ENCODE measurements around the gene SYNGR1. TPM values are rescaled to one million over a fixed set of nuclear protein-coding genes. Genes with fewer than 3 reads are reported as not detected.

SYNGR1 gene
- total RNA-seq, 1 experiment from 2014 or later = 0.35 TPM

- ChIA-PET POLR2A (no interaction called here), CTCF (no interaction called here)
- TF ChIP-seq CTCF (IDR thresholded peaks at IDR 0.05; ENCODE audit: unreplicated experiment) = no peak
- Mint-ChIP-seq H3K4me1 (ENCODE audit: insufficient read depth, unreplicated experiment) (peaks cover 7% of the 10 kb centered on the region), H3K9me3 (ENCODE audit: unreplicated experiment) (no peaks in the 10 kb centered on the region), H3K4me3 (ENCODE audit: unreplicated experiment) (no peak overlapping the region), H3K27ac (ENCODE audit: low read depth, unreplicated experiment) (no peak overlapping the region), H3K36me3 (ENCODE audit: insufficient read depth, unreplicated experiment) (peaks cover 69% of the 10 kb centered on the region), H3K27me3 (ENCODE audit: insufficient read depth, unreplicated experiment) (no peaks in the 10 kb centered on the region)
- intact Hi-C loops (cut with micrococcal nuclease) = no loop called here
- DNase-seq (ENCODE audit: unreplicated experiment) = no peak
- BruUV-seq (replicated peaks) = no TSS peak
Observed at GRCh38 chr22:39417641-39418040, 67.8 kb downstream of the SYNGR1 start.

DNA sequence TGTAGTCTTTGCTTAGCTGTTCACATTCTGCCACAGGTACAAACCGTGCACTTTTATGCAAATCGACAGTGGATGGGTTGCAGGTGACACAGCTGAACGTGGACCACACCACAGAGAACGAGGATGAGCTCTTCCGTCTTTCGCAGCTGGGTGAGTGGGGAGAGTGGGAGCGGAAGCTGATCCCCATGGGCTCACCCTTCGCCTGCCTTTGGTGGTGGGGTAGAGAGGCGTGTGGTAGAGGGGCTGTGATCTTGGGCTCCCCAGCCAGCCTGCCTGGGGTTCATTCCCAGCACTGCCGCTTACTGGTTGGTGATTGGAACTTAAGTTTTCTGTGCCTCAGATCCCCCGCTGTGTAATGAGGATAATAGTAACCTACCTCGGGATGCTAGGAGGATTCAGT lies 68.9 kb downstream of the SYNGR1 start:
- H3K36me3 Mint-ChIP-seq (ENCODE audit: insufficient read depth, unreplicated experiment) = peaks cover 73% of the 10 kb centered on the region
- no peak overlapping the region for H3K27ac Mint-ChIP-seq (ENCODE audit: low read depth, unreplicated experiment)
- intact Hi-C loops (cut with micrococcal nuclease) = no loop called here

GRCh38 chr22:39419096-39419495 lies 69.3 kb downstream of the SYNGR1 start:
- POLR2A ChIA-PET = no interaction called here
- no peak overlapping the region for H3K27ac Mint-ChIP-seq (ENCODE audit: low read depth, unreplicated experiment)
- DNase-seq (ENCODE audit: unreplicated experiment) = no peak
- CTCF ChIA-PET = no interaction called here
- BruUV-seq (replicated peaks) = no TSS peak
- H3K4me1 Mint-ChIP-seq (ENCODE audit: insufficient read depth, unreplicated experiment) = peaks cover 3% of the 10 kb centered on the region
- H3K9me3 Mint-ChIP-seq (ENCODE audit: unreplicated experiment) = no peaks in the 10 kb centered on the region
- intact Hi-C loops (cut with micrococcal nuclease) = no loop called here
- TF ChIP-seq CTCF (IDR thresholded peaks at IDR 0.05; ENCODE audit: unreplicated experiment) = no peak
- peaks cover 74% of the 10 kb centered on the region for H3K36me3 Mint-ChIP-seq (ENCODE audit: insufficient read depth, unreplicated experiment)
- H3K4me3 Mint-ChIP-seq (ENCODE audit: unreplicated experiment) = no peak overlapping the region
- H3K27me3 Mint-ChIP-seq (ENCODE audit: insufficient read depth, unreplicated experiment) = no peaks in the 10 kb centered on the region

More for the DNA sequence above, 68.9 kb downstream of the SYNGR1 start:
- H3K9me3 Mint-ChIP-seq (ENCODE audit: unreplicated experiment) = no peaks in the 10 kb centered on the region
- H3K4me1 Mint-ChIP-seq (ENCODE audit: insufficient read depth, unreplicated experiment) = peaks cover 7% of the 10 kb centered on the region
- no peak overlapping the region for H3K4me3 Mint-ChIP-seq (ENCODE audit: unreplicated experiment)
- DNase-seq (ENCODE audit: unreplicated experiment) = no peak
- no TSS peak for BruUV-seq (replicated peaks)
- H3K27me3 Mint-ChIP-seq (ENCODE audit: insufficient read depth, unreplicated experiment) = no peaks in the 10 kb centered on the region
- CTCF ChIA-PET = no interaction called here
- no peak for TF ChIP-seq CTCF (IDR thresholded peaks at IDR 0.05; ENCODE audit: unreplicated experiment)
- POLR2A ChIA-PET = no interaction called here

GRCh38 chr22:39419911-39420310 lies 70.1 kb downstream of the SYNGR1 start:
- CTCF ChIA-PET = no interaction called here
- no TSS peak for BruUV-seq (replicated peaks)
- no peak for TF ChIP-seq CTCF (IDR thresholded peaks at IDR 0.05; ENCODE audit: unreplicated experiment)
- Mint-ChIP-seq H3K9me3 (ENCODE audit: unreplicated experiment) (no peaks in the 10 kb centered on the region), H3K4me1 (ENCODE audit: insufficient read depth, unreplicated experiment) (no peaks in the 10 kb centered on the region), H3K27me3 (ENCODE audit: insufficient read depth, unreplicated experiment) (no peaks in the 10 kb centered on the region), H3K27ac (ENCODE audit: low read depth, unreplicated experiment) (no peak overlapping the region), H3K4me3 (ENCODE audit: unreplicated experiment) (no peak overlapping the region), H3K36me3 (ENCODE audit: insufficient read depth, unreplicated experiment) (peaks cover 72% of the 10 kb centered on the region)
- no peak for DNase-seq (ENCODE audit: unreplicated experiment)
- intact Hi-C loops (cut with micrococcal nuclease) = no loop called here
- POLR2A ChIA-PET = no interaction called here

All from MCF 10A (cell line).